GM10248 (cell line): ENCODE data around the gene EML6.

ENCODE experiments used
- CTCF ChIA-PET: fragments of 300-600 bp; sonication (Branson Sonifier 250); formaldehyde crosslinking; extraction: SDS; loops from one replicate; lab custom pipeline; 2021; ENCODE audit warnings: antibody characterized with exemption; lab: Yijun Ruan, JAX
- POLR2A ChIA-PET: fragments of 350-650 bp; sonication (Branson Sonifier 250); formaldehyde crosslinking; extraction: SDS; loops from one replicate; lab custom pipeline; 2020; ENCODE audit warnings: antibody characterized with exemption; lab: Yijun Ruan, JAX
- DNase-seq: peaks from one replicate; pipeline ENCODE4 v3.0.0; 2012; ENCODE audit errors: extremely low spot score
- CTCF ChIP-seq: IDR thresholded peaks from 2 replicates; pipeline ENCODE4 v1.5.1; 2012; ENCODE audit warnings: mild to moderate bottlenecking, low read depth; ENCODE audit errors: extremely low read depth, missing control alignments, control extremely low read depth

EML6 gene

GRCh38 chr2:54944724-54945326 lies 221.4 kb downstream of the EML6 start:
- TF ChIP-seq CTCF = no peak
- ChIA-PET POLR2A (no interaction called here), CTCF (no interaction called here)
- DNase-seq = no peak

GRCh38 chr2:54945391-54946219 lies 222.1 kb downstream of the EML6 start:
- peak; percentile 52 for DNase-seq
- no peak for TF ChIP-seq CTCF
- CTCF ChIA-PET = interaction anchor here (0.8 to 1.4 kb wide), 2 partner anchors 11 to 20 kb away, joined by 3 to 8 read pairs; no protein-coding TSS in a partner anchor
- POLR2A ChIA-PET = no interaction called here

GRCh38 chr2:54946220-54946805 lies 222.9 kb downstream of the EML6 start:
- POLR2A ChIA-PET = no interaction called here

GRCh38 chr2:54947136-54947535 lies 223.7 kb downstream of the EML6 start:
- no peak for DNase-seq
- ChIA-PET CTCF (interaction anchor here (0.9 kb wide), 1 partner anchor 109 kb away, joined by 3 read pairs; no protein-coding TSS in a partner anchor), POLR2A (no interaction called here)
- no peak for TF ChIP-seq CTCF

More at GRCh38 chr2:54946220-54946805, 222.9 kb downstream of the EML6 start:
- TF ChIP-seq CTCF = no peak
- no peak for DNase-seq
- CTCF ChIA-PET = interaction anchor here (0.8 to 1.4 kb wide), 2 partner anchors 10 to 19 kb away, joined by 3 to 8 read pairs; no protein-coding TSS in a partner anchor

- no peak for DNase-seq
- CTCF ChIA-PET = interaction anchor here (0.9 kb wide), 1 partner anchor 109 kb away, joined by 3 read pairs; no protein-coding TSS in a partner anchor
- TF ChIP-seq CTCF = no peak
- POLR2A ChIA-PET = no interaction called here
These were observed 224.2 kb downstream of the EML6 start for GRCh38 chr2:54947646-54948045.

GRCh38 chr2:54948120-54948519 lies 224.7 kb downstream of the EML6 start:
- ChIA-PET POLR2A (no interaction called here), CTCF (interaction anchor here (0.9 kb wide), 1 partner anchor 110 kb away, joined by 3 read pairs; no protein-coding TSS in a partner anchor)
- no peak for DNase-seq
- no peak for TF ChIP-seq CTCF
